H1 (cell line): ENCODE results near the gene PKM. TPM values are rescaled to one million over a fixed set of nuclear protein-coding genes. Genes with fewer than 3 reads are reported as not detected.

Experiments
- CTCF ChIA-PET: fragments of 300-600 bp; sonication (Branson Sonifier 250); formaldehyde crosslinking; loops from one replicate; lab custom pipeline; 2021; ENCODE audit not compliant: partially characterized antibody; lab: Charles Lee
- POLR2A ChIA-PET: fragments of 300-600 bp; sonication (Branson Sonifier 250); formaldehyde crosslinking; loops from one replicate; lab custom pipeline; 2021; ENCODE audit warnings: inconsistent platforms; ENCODE audit not compliant: partially characterized antibody; lab: Charles Lee
- DNase-seq, 2 experiments: peaks; one replicate each; pipeline versions ENCODE4 v3.0.0 to v3.0.0-alpha.2; 2010 to 2022; ENCODE audit warnings: low spot score in 2 of 2, low read depth in 1 of 2, mixed read lengths in 1 of 2
- FAIRE-seq: peaks from 2 replicates; lab custom pipeline; 2011; peaks lifted over from hg19 to GRCh38; lab: Jason Lieb, UNC
- H2AFZ ChIP-seq: 2 replicates; pipeline ENCODE4 v1.8.1; 2012; ENCODE audit warnings: low read length, inconsistent platforms
- H2AK5ac ChIP-seq: 2 replicates; pipeline ENCODE4 v1.6.1; 2013; ENCODE audit warnings: low read depth, low read length
- H2BK120ac ChIP-seq: replicated peaks from 2 replicates; pipeline ENCODE3; 2013; ENCODE audit warnings: low read depth, low read length, inconsistent platforms
- H2BK12ac ChIP-seq: 2 replicates; pipeline ENCODE4 v1.6.1; 2013; ENCODE audit warnings: low read depth, low read length
- H2BK15ac ChIP-seq: 2 replicates; pipeline ENCODE4 v1.6.1; 2013; ENCODE audit warnings: low read length
- H2BK20ac ChIP-seq: 2 replicates; pipeline ENCODE4 v1.6.1; 2013; ENCODE audit warnings: low read length
- H2BK5ac ChIP-seq: 2 replicates; pipeline ENCODE4 v1.6.1; 2013; ENCODE audit warnings: low read depth, low read length
- H3K14ac ChIP-seq: 2 replicates; pipeline ENCODE4 v1.6.1; 2013; ENCODE audit warnings: inconsistent platforms; ENCODE audit not compliant: insufficient read length
- H3K18ac ChIP-seq: 2 replicates; pipeline ENCODE4 v1.6.1; 2013; ENCODE audit warnings: low read length; ENCODE audit errors: extremely low read depth
- H3K23ac ChIP-seq: 2 replicates; pipeline ENCODE4 v1.6.1; 2013; ENCODE audit warnings: inconsistent platforms; ENCODE audit not compliant: insufficient read length
- H3K23me2 ChIP-seq: 2 replicates; pipeline ENCODE4 v1.6.1; 2013; ENCODE audit warnings: low read depth, low read length
- H3K27ac ChIP-seq: 2 replicates; pipeline ENCODE4 v1.6.1; 2011; ENCODE audit warnings: low read depth, low read length, inconsistent platforms
- H3K27me3 ChIP-seq, 4 experiments: replicated peaks in 1 of 4; 1 replicate in 1 of 4; 2 replicates in 3 of 4; pipeline versions ENCODE4 v1.6.1 to v1.8.1; 2011 to 2013; ENCODE audit warnings: low read length in 3 of 4, mild to moderate bottlenecking in 3 of 4, inconsistent platforms in 2 of 4, mixed read lengths in 2 of 4, moderate library complexity in 1 of 4; ENCODE audit not compliant: control insufficient read depth in 3 of 4, insufficient read depth in 3 of 4; ENCODE audit errors: extremely low read depth in 1 of 4
- H3K36me3 ChIP-seq, 4 experiments: 2 replicates each; pipeline versions ENCODE4 v1.6.1 to v1.8.1; 2011 to 2013; ENCODE audit warnings: mild to moderate bottlenecking in 4 of 4, low read length in 3 of 4, moderate library complexity in 2 of 4, control low read depth in 1 of 4, inconsistent platforms in 1 of 4; ENCODE audit not compliant: insufficient read depth in 4 of 4, control insufficient read depth in 2 of 4
- H3K4ac ChIP-seq: replicated peaks from 2 replicates; pipeline ENCODE3; 2013; ENCODE audit warnings: low read length, low read depth, mixed read lengths, inconsistent platforms; ENCODE audit not compliant: insufficient read length
- H3K4me1 ChIP-seq, 4 experiments: replicated peaks in 1 of 4; 1 replicate in 1 of 4; 2 replicates in 3 of 4; pipeline versions ENCODE4 v1.6.1 to v1.8.1; 2011 to 2013; ENCODE audit warnings: low read length in 3 of 4, inconsistent platforms in 2 of 4, mixed read lengths in 1 of 4; ENCODE audit not compliant: insufficient read depth in 4 of 4, control insufficient read depth in 3 of 4
- H3K4me2 ChIP-seq, 2 experiments: 2 replicates each; pipeline versions ENCODE4 v1.6.1 to v1.8.1; 2011 to 2013; ENCODE audit warnings: low read depth in 2 of 2, low read length in 2 of 2, control low read depth in 1 of 2, inconsistent platforms in 1 of 2, mild to moderate bottlenecking in 1 of 2; ENCODE audit not compliant: insufficient read depth in 1 of 2
- H3K4me3 ChIP-seq, 4 experiments: fragments of 200-600, 300-600 bp in 1 of 4; sonication (generic), shearing (Covaris generic), sonication (Bioruptor Twin) in 1 of 4; 2 replicates each; pipeline versions ENCODE4 v1.5.1 to v1.8.1; 2011 to 2016; ENCODE audit warnings: low read length in 4 of 4, low read depth in 3 of 4, control low read depth in 2 of 4, inconsistent platforms in 2 of 4, mild to moderate bottlenecking in 2 of 4, mixed read lengths in 1 of 4, moderate library complexity in 1 of 4; ENCODE audit not compliant: insufficient read depth in 2 of 4; ENCODE audit errors: extremely low read depth in 1 of 4
- H3K56ac ChIP-seq: replicated peaks from 2 replicates; pipeline ENCODE3; 2013; ENCODE audit warnings: low read depth, mild to moderate bottlenecking, mixed read lengths, low read length, inconsistent platforms; ENCODE audit not compliant: insufficient read length
- H3K79me1 ChIP-seq: 2 replicates; pipeline ENCODE4 v1.6.1; 2013; ENCODE audit warnings: low read depth, low read length, control low read depth
- H3K79me2 ChIP-seq, 2 experiments: 2 replicates each; pipeline versions ENCODE4 v1.6.1 to v1.8.1; 2012 to 2013; ENCODE audit warnings: low read length in 2 of 2, mild to moderate bottlenecking in 2 of 2, inconsistent platforms in 1 of 2; ENCODE audit not compliant: insufficient read depth in 2 of 2, control insufficient read depth in 1 of 2
- H3K9ac ChIP-seq, 4 experiments: replicated peaks in 1 of 4; 1 replicate in 1 of 4; 2 replicates in 3 of 4; pipeline versions ENCODE4 v1.6.1 to v1.8.1; 2011 to 2013; ENCODE audit warnings: low read depth in 3 of 4, low read length in 3 of 4, control low read depth in 2 of 4, mild to moderate bottlenecking in 2 of 4, moderate library complexity in 2 of 4, inconsistent platforms in 1 of 4; ENCODE audit errors: extremely low read depth in 1 of 4
- H3K9me3 ChIP-seq, 2 experiments: 2 replicates each; pipeline versions ENCODE4 v1.6.1 to v1.8.1; 2012 to 2013; ENCODE audit warnings: mild to moderate bottlenecking in 2 of 2, moderate library complexity in 2 of 2, control low read depth in 1 of 2, inconsistent platforms in 1 of 2, low read depth in 1 of 2, low read length in 1 of 2, mixed read lengths in 1 of 2; ENCODE audit not compliant: insufficient read depth in 2 of 2
- H4K20me1 ChIP-seq, 2 experiments: replicated peaks in 1 of 2; 2 replicates each; pipeline versions ENCODE3 to v1.8.1; 2011 to 2013; ENCODE audit warnings: inconsistent platforms in 2 of 2, low read length in 2 of 2, mild to moderate bottlenecking in 1 of 2; ENCODE audit not compliant: insufficient read depth in 2 of 2, control insufficient read depth in 1 of 2
- H4K5ac ChIP-seq: 2 replicates; pipeline ENCODE4 v1.6.1; 2013; ENCODE audit warnings: low read length, low read depth, mixed read lengths, inconsistent platforms; ENCODE audit not compliant: insufficient read length
- H4K8ac ChIP-seq: 2 replicates; pipeline ENCODE4 v1.8.0; 2013; ENCODE audit warnings: mild to moderate bottlenecking, moderate library complexity, low read length, inconsistent platforms; ENCODE audit not compliant: insufficient read depth; ENCODE audit errors: extremely low read depth
- H4K91ac ChIP-seq: replicated peaks from 2 replicates; pipeline ENCODE3; 2013; ENCODE audit warnings: low read length, mixed read lengths, inconsistent platforms; ENCODE audit not compliant: insufficient read length
- EGR1 ChIP-seq: IDR thresholded peaks from 2 replicates; pipeline ENCODE4 v1.6.1; 2011; ENCODE audit warnings: low read depth, low read length, borderline replicate concordance
- PHF8 ChIP-seq: fragments of 200-600 bp; sonication (generic); conservative IDR thresholded peaks from 2 replicates; pipeline ENCODE4 v1.7.1; 2012; ENCODE audit warnings: low read depth, mild to moderate bottlenecking, inconsistent platforms, low read length, moderate library complexity
- RAD21 ChIP-seq, 2 experiments: IDR thresholded peaks in 1 of 2; conservative IDR thresholded peaks in 1 of 2; 2 replicates each; pipeline ENCODE4 v1.6.1; 2011; ENCODE audit warnings: low read depth in 2 of 2, low read length in 2 of 2, improper control_type of control experiment in 1 of 2, inconsistent platforms in 1 of 2, mild to moderate bottlenecking in 1 of 2, moderate library complexity in 1 of 2
- RNF2 ChIP-seq: fragments of 200-900, 300-1000 bp; sonication (generic); IDR thresholded peaks from 2 replicates; pipeline ENCODE4 v1.7.1; 2016; ENCODE audit warnings: borderline replicate concordance, low read depth, mild to moderate bottlenecking, antibody characterized with exemption, low read length; ENCODE audit not compliant: poor library complexity, severe bottlenecking; ENCODE audit errors: missing control alignments
- RXRA ChIP-seq: IDR thresholded peaks from 2 replicates; pipeline ENCODE4 v1.6.1; 2011; ENCODE audit warnings: low read depth, mild to moderate bottlenecking, low read length, moderate library complexity; ENCODE audit not compliant: insufficient read depth
- SUZ12 ChIP-seq: fragments of 200-600 bp; sonication (generic); IDR thresholded peaks from 2 replicates; pipeline ENCODE4 v1.6.1; 2012; ENCODE audit warnings: mild to moderate bottlenecking, inconsistent platforms, low read length, moderate library complexity, mixed read lengths
- TAF1 ChIP-seq: IDR thresholded peaks from 2 replicates; pipeline ENCODE4 v1.6.1; 2011; ENCODE audit warnings: mild to moderate bottlenecking, low read depth, low read length
- WGBS, 2 experiments: shearing (Covaris generic) in 1 of 2; methylation state at CpG; one replicate each; pipeline versions ENCODE4 v1.1.6 to v1.1.7; 2013 to 2015; ENCODE audit warnings: low lambda C conversion rate in 2 of 2, mixed read lengths in 2 of 2, inconsistent platforms in 1 of 2, low coverage in 1 of 2, missing lambda C conversion rate in 1 of 2; ENCODE audit not compliant: insufficient replicate concordance in 2 of 2, insufficient coverage in 1 of 2, insufficient read length in 1 of 2; ENCODE audit errors: extremely low coverage in 1 of 2, missing lambda C conversion rate in 1 of 2; 5-methylcytosine and 5-hydroxymethylcytosine counted together
- polyA plus RNA-seq, 7 experiments: library from polyadenylated mRNA; depleted of rRNA in 3 of 7; stranded (reverse) in 5 of 7; unstranded in 2 of 7; fragments of >200 nt in 5 of 7; fragments of 200-250 nt in 2 of 7; gene quantifications; 1 replicate in 5 of 7; 2 replicates in 1 of 7; 4 replicates in 1 of 7; pipeline versions ENCODE4 v1.2.1 to v1.2.3, GENCODE V29; 2011 to 2013; ENCODE audit warnings: missing spikeins in 2 of 7, mixed read lengths in 2 of 7
- total RNA-seq: library from RNA; stranded (reverse); fragmentation: NEBNext Ultra II Directional; extraction: Animal tissue kit (Norgen Biotek cat#: 25700); gene quantifications from 2 replicates; pipeline ENCODE4 v1.2.1, GENCODE V29; 2021

PKM gene
- total and polyA plus RNA-seq, 2 of the 8 experiments (the other 6 are each of a cell fraction or from before 2014, with no cell fraction given), result 780 to 856 TPM

- H2BK5ac ChIP-seq, result 0 out of 2 replicates have a peak overlapping the region, but pooled peaks have one; percentile 8
- no peak for FAIRE-seq
- no peak overlapping the region for H4K5ac ChIP-seq
- TF ChIP-seq SUZ12, result no peak
- no peak for TF ChIP-seq PHF8
- no peak for TF ChIP-seq EGR1
- TF ChIP-seq RXRA, result no peak
- no peak for TF ChIP-seq TAF1
- no peak for TF ChIP-seq RAD21 (IDR thresholded peaks at IDR 0.05 in 1 of 2, conservative IDR thresholded peaks at IDR 0.05 in 1 of 2; ENCODE audit: low read depth in 2 of 2, low read length in 2 of 2)
- TF ChIP-seq RNF2, result no peak
- H3K9ac ChIP-seq, result no peak overlapping the region
- no peaks in the 10 kb centered on the region for H3K9me3 ChIP-seq
- H2BK20ac ChIP-seq, result no peak overlapping the region
- H3K4me1 ChIP-seq, result peaks cover 0 to 8% (median 2%) of the 10 kb centered on the region in 4 experiments; a peak in 3 of 7 replicates
- H3K14ac ChIP-seq, result no peak overlapping the region
- POLR2A ChIA-PET, result interaction anchor here (0.6 to 1.5 kb wide), 3 partner anchors 12 to 1277 kb away, joined by 3 read pairs; no protein-coding TSS in a partner anchor
- CTCF ChIA-PET, result interaction anchor here (1.0 to 2.1 kb wide), 6 partner anchors 9 to 782 kb away, joined by 3 to 6 read pairs (median 5); no protein-coding TSS in a partner anchor
- H3K4me2 ChIP-seq, result no peak overlapping the region
- DNase-seq, result no peak
- no peak overlapping the region for H3K56ac ChIP-seq
- no peak overlapping the region for H3K27ac ChIP-seq
- no peak overlapping the region for H4K91ac ChIP-seq
- H3K23ac ChIP-seq, result no peak overlapping the region
- no peak overlapping the region for H2BK120ac ChIP-seq
- H2BK15ac ChIP-seq, result no peak overlapping the region
- no peaks in the 10 kb centered on the region for H3K36me3 ChIP-seq
- no peak overlapping the region for H3K4me3 ChIP-seq
- 0 out of 2 replicates have a peak overlapping the region, but pooled peaks have one; percentile 29 for H2BK12ac ChIP-seq
- no peaks in the 10 kb centered on the region for H3K79me2 ChIP-seq
- 77% methylated on average over 7 of the region's 7 CpGs; no CpG with 5 or more reads in 1 of the 2 experiments for WGBS, 2 experiments
- H4K8ac ChIP-seq, result no peak overlapping the region
- H2AFZ ChIP-seq, result no peak overlapping the region
- no peak overlapping the region for H2AK5ac ChIP-seq
- H3K23me2 ChIP-seq, result no peaks in the 10 kb centered on the region
- H3K18ac ChIP-seq, result no peak overlapping the region
- H3K27me3 ChIP-seq, result no peaks in the 10 kb centered on the region
- H3K4ac ChIP-seq, result no peak overlapping the region
- no peaks in the 10 kb centered on the region for H3K79me1 ChIP-seq
- no peaks in the 10 kb centered on the region for H4K20me1 ChIP-seq
Measured at GRCh38 chr15:72168131-72168807, 62.7 kb downstream of the PKM start.
